Measurements from ENCODE around the gene CIT. TPM values are rescaled to one million over a fixed set of nuclear protein-coding genes. Genes with fewer than 3 reads are reported as not detected.

Gene CIT
- total and polyA plus RNA-seq, 10 of the 15 experiments (the other 5 are each of a cell fraction or from before 2014, with no cell fraction given): 1.0 to 38.2 (median 14.9) TPM

GRCh38 chr12:119883237-119883636 lies 6.1 kb upstream of the CIT start:
- Histone ChIP-seq H4K20me1 (ENCODE audit: control insufficient read depth, insufficient read depth) (no peaks in the 10 kb centered on the region), H3K4me2 (ENCODE audit: control insufficient read depth, insufficient read depth) (no peak overlapping the region), H3K79me2 (ENCODE audit: control insufficient read depth, insufficient read depth, low read length) (no peaks in the 10 kb centered on the region), H3K4me1 (ENCODE audit: control insufficient read depth, insufficient read depth, low read length) (no peaks in the 10 kb centered on the region), H3K36me3 (ENCODE audit: control insufficient read depth in 2 of 2, insufficient read depth in 2 of 2, low read length in 1 of 2) (no peaks in the 10 kb centered on the region), H3K27me3 (replicated peaks in 1 of 2; ENCODE audit: control insufficient read depth in 2 of 2, insufficient read depth in 2 of 2, low read length in 1 of 2) (no peaks in the 10 kb centered on the region), H3K27ac (ENCODE audit: control insufficient read depth, insufficient read depth) (no peak overlapping the region), H2AFZ (ENCODE audit: control insufficient read depth, low read depth, low read length) (no peak overlapping the region), H3K9me3 (replicated peaks; ENCODE audit: control insufficient read depth, insufficient read depth, low read length) (no peaks in the 10 kb centered on the region), H3K4me3 (no peak overlapping the region), H3K9ac (ENCODE audit: control insufficient read depth, insufficient read depth, low read length) (no peak overlapping the region)
- 59% methylated on average over 4 of the region's 4 CpGs for WGBS (ENCODE audit: insufficient coverage, insufficient replicate concordance, low lambda C conversion rate, missing lambda C conversion rate)
- RAD21 ChIA-PET (ENCODE audit: unreplicated experiment): no interaction called here
- POLR2A ChIA-PET: no interaction called here
- intact Hi-C loops (cut with micrococcal nuclease; ENCODE audit: unreplicated experiment): no loop called here
- no peak for FAIRE-seq
- no TSS peak for BruUV-seq (replicated peaks)
- in situ Hi-C loops (cut with MboI): no loop called here
- DNase-seq (ENCODE audit: low read depth, low spot score): no peak
- SMC1A ChIA-PET (ENCODE audit: uncharacterized antibody, unreplicated experiment): no interaction called here
- CTCF ChIA-PET: no interaction called here
- no peak for ATAC-seq
- TF ChIP-seq ZNF274 (IDR thresholded peaks at IDR 0.05; ENCODE audit: insufficient read depth, insufficient read length) (no peak), CUX1 (IDR thresholded peaks at IDR 0.05; ENCODE audit: insufficient replicate concordance, low read depth, low read length) (no peak), NR2C1 (IDR thresholded peaks at IDR 0.05) (no peak), ZNF24 (IDR thresholded peaks at IDR 0.05) (no peak), ATF2 (IDR thresholded peaks at IDR 0.05; ENCODE audit: low read length) (no peak), ZNF687 (IDR thresholded peaks at IDR 0.05) (no peak), GATAD2B (conservative IDR thresholded peaks at IDR 0.05; ENCODE audit: low read depth) (no peak), MLLT1 (IDR thresholded peaks at IDR 0.05) (no peak), YBX1 (IDR thresholded peaks at IDR 0.05) (no peak), ATF7 (IDR thresholded peaks at IDR 0.05; ENCODE audit: low read depth) (no peak), CREB1 (IDR thresholded peaks at IDR 0.05; ENCODE audit: low read depth) (no peak), RAD51 (IDR thresholded peaks at IDR 0.05) (no peak), ZNF384 (IDR thresholded peaks at IDR 0.05; ENCODE audit: borderline replicate concordance, low read depth, low read length) (no peak), POLR2AphosphoS2 (IDR thresholded peaks at IDR 0.05; ENCODE audit: low read depth, low read length) (no peak)
